ENCODE data around the gene SLC27A6. TPM values are rescaled to one million over a fixed set of nuclear protein-coding genes. Genes with fewer than 3 reads are reported as not detected.
A peak's percentile ranks its signal among the peaks of the same experiment; 100 is the strongest.

Gene SLC27A6
- total RNA-seq, 1 experiment from 2014 or later, result not detected

DNA sequence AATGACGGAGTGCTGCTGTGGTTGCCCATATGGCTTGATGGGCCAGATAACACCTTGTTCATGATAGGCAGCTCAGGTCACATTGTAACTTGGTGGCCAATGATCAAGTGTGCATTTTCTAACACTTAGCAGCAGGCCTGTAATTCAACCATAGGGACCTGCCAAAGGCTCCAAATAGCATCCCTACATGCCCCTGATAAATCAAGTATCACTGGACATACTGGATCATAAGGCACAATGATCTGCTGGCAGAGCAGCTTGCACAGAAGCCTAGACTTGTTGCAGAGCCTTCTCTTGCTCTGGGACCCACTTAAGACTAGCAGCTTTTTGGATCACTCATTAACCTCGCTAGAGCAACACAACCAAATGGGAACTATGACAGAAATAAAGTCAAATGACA is 83.2 kb downstream of the SLC27A6 start:
- no peak overlapping the region for H3K4me3 ChIP-seq (ENCODE audit: low read length)
- H3K4me2 ChIP-seq (ENCODE audit: low read length), result no peak overlapping the region
- ATAC-seq (no peak), DNase-seq (no peak)
- H3K9me3 ChIP-seq (ENCODE audit: low read length), result peaks cover 5% of the 10 kb centered on the region
- no peaks in the 10 kb centered on the region for H3K9me2 ChIP-seq (replicated peaks; ENCODE audit: low read length)
- intact Hi-C loops (cut with micrococcal nuclease), result no loop called here
- TF ChIP-seq, protein P1, sequence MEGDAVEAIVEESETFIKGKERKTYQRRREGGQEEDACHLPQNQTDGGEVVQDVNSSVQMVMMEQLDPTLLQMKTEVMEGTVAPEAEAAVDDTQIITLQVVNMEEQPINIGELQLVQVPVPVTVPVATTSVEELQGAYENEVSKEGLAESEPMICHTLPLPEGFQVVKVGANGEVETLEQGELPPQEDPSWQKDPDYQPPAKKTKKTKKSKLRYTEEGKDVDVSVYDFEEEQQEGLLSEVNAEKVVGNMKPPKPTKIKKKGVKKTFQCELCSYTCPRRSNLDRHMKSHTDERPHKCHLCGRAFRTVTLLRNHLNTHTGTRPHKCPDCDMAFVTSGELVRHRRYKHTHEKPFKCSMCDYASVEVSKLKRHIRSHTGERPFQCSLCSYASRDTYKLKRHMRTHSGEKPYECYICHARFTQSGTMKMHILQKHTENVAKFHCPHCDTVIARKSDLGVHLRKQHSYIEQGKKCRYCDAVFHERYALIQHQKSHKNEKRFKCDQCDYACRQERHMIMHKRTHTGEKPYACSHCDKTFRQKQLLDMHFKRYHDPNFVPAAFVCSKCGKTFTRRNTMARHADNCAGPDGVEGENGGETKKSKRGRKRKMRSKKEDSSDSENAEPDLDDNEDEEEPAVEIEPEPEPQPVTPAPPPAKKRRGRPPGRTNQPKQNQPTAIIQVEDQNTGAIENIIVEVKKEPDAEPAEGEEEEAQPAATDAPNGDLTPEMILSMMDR (conservative IDR thresholded peaks at IDR 0.05; ENCODE audit: low read depth, low read length), result no peak
- TF ChIP-seq EZH2phosphoT487 (IDR thresholded peaks at IDR 0.05; ENCODE audit: borderline replicate concordance, low read length), result no peak
- TF ChIP-seq EZH2 (IDR thresholded peaks at IDR 0.05; ENCODE audit: low read length, unreplicated experiment), result no peak
- no peaks in the 10 kb centered on the region for H3K4me1 ChIP-seq (ENCODE audit: insufficient read depth, low read length)
- H4K20me1 ChIP-seq (ENCODE audit: low read length), result no peaks in the 10 kb centered on the region
- H3K27me3 ChIP-seq (ENCODE audit: low read length), result no peaks in the 10 kb centered on the region; the same call in 1 of the 2 replicates
- no peak overlapping the region for H3K9ac ChIP-seq (ENCODE audit: low read length)
- POLR2A ChIA-PET (ENCODE audit: unreplicated experiment), result no interaction called here
- no peak overlapping the region for H3K27ac ChIP-seq (ENCODE audit: low read length)
- H3F3A ChIP-seq (ENCODE audit: low read length, unreplicated experiment), result no peaks in the 10 kb centered on the region
- H3K79me2 ChIP-seq (ENCODE audit: low read length), result no peaks in the 10 kb centered on the region
- no peak overlapping the region for H2AFZ ChIP-seq (ENCODE audit: low read length)
- BruUV-seq (replicated peaks), result no TSS peak
- CTCF ChIA-PET, result no interaction called here
- no peaks in the 10 kb centered on the region for H3K36me3 ChIP-seq (ENCODE audit: low read depth, low read length)

DNA sequence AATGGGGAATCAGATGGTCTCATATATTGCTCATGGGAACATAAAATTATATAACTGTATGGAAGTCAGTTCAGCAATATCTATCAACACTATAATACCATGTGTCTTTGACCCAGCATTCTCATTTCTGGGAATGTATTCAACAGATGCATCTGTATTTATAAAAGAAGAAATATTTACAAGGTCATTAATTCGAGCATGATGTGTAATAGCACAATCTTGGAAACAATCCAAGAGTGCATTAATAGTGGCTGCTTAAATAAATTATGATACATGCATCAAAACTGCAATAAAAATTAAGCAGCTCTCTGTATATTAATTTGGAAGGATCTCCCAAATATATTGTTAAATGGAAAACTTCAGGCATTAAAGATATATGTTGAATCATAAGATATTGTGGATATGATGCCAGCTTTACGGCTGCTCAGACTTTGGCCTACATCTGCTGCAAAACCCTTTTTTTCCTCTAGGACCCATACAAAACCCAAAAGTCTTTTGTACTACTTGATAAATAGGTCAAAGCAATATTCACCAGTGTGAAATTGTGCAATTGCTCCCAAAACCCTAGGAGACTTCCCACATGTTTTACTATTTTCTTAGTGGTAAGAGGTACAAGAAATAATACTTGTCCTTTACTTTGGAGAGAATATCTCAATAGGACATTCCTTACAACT is 84.0 kb downstream of the SLC27A6 start:
- Histone ChIP-seq H3K36me3 (ENCODE audit: low read depth, low read length) (no peaks in the 10 kb centered on the region), H3F3A (ENCODE audit: low read length, unreplicated experiment) (no peaks in the 10 kb centered on the region), H3K27me3 (ENCODE audit: low read length) (no peaks in the 10 kb centered on the region; the same call in 1 of the 2 replicates), H3K79me2 (ENCODE audit: low read length) (no peaks in the 10 kb centered on the region), H3K9me2 (replicated peaks; ENCODE audit: low read length) (no peaks in the 10 kb centered on the region), H3K4me1 (ENCODE audit: insufficient read depth, low read length) (no peaks in the 10 kb centered on the region), H3K4me2 (ENCODE audit: low read length) (no peak overlapping the region), H3K4me3 (ENCODE audit: low read length) (no peak overlapping the region), H2AFZ (ENCODE audit: low read length) (no peak overlapping the region), H3K9ac (ENCODE audit: low read length) (no peak overlapping the region), H4K20me1 (ENCODE audit: low read length) (no peaks in the 10 kb centered on the region), H3K27ac (ENCODE audit: low read length) (no peak overlapping the region), H3K9me3 (ENCODE audit: low read length) (peaks cover 5% of the 10 kb centered on the region)
- DNase-seq, result no peak
- ChIA-PET CTCF (no interaction called here), POLR2A (ENCODE audit: unreplicated experiment) (no interaction called here)
- TF ChIP-seq, protein P1 (conservative IDR thresholded peaks at IDR 0.05; ENCODE audit: low read depth, low read length), result no peak
- TF ChIP-seq EZH2phosphoT487 (IDR thresholded peaks at IDR 0.05; ENCODE audit: borderline replicate concordance, low read length) (no peak), EZH2 (IDR thresholded peaks at IDR 0.05; ENCODE audit: low read length, unreplicated experiment) (no peak)
- ATAC-seq, result peak; percentile 15; the same call in 1 of the 2 replicates
- intact Hi-C loops (cut with micrococcal nuclease), result no loop called here
- BruUV-seq (replicated peaks), result no TSS peak

DNA sequence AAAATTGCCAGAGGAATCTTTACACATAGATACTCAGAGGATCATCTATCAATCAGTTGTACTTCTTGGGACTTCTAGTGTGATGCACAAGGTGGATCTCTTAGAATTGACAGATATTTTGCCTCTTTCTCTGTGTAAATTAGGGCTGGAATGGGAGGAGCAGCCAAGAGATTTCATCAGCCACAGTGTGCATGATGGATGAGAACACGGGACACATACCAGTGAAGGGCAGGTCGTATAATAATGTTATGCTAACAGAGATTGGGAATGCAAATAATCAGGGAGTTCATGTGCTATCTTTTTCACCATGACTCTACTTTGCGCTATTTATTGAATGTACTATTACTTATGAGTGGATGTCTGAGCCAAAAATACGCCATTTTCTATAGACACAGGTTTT is 86.0 kb downstream of the SLC27A6 start:
- Histone ChIP-seq H3K9me2 (replicated peaks; ENCODE audit: low read length) (no peaks in the 10 kb centered on the region), H3K4me3 (ENCODE audit: low read length) (no peak overlapping the region), H3K36me3 (ENCODE audit: low read depth, low read length) (no peaks in the 10 kb centered on the region), H2AFZ (ENCODE audit: low read length) (no peak overlapping the region), H3K4me2 (ENCODE audit: low read length) (no peak overlapping the region), H3K4me1 (ENCODE audit: insufficient read depth, low read length) (no peaks in the 10 kb centered on the region), H3K27me3 (ENCODE audit: low read length) (no peaks in the 10 kb centered on the region; the same call in 1 of the 2 replicates), H3K27ac (ENCODE audit: low read length) (no peak overlapping the region), H4K20me1 (ENCODE audit: low read length) (no peaks in the 10 kb centered on the region), H3K79me2 (ENCODE audit: low read length) (no peaks in the 10 kb centered on the region), H3K9ac (ENCODE audit: low read length) (no peak overlapping the region), H3F3A (ENCODE audit: low read length, unreplicated experiment) (no peaks in the 10 kb centered on the region), H3K9me3 (ENCODE audit: low read length) (no peaks in the 10 kb centered on the region)
- ChIA-PET CTCF (interaction anchor here (0.6 kb wide), 1 partner anchor 9 kb away, joined by 3 read pairs; no protein-coding TSS in a partner anchor), POLR2A (ENCODE audit: unreplicated experiment) (no interaction called here)
- DNase-seq (no peak), ATAC-seq (no peak)
- intact Hi-C loops (cut with micrococcal nuclease), result no loop called here
- BruUV-seq (replicated peaks), result no TSS peak
- TF ChIP-seq EZH2phosphoT487 (IDR thresholded peaks at IDR 0.05; ENCODE audit: borderline replicate concordance, low read length) (no peak), EZH2 (IDR thresholded peaks at IDR 0.05; ENCODE audit: low read length, unreplicated experiment) (no peak)
- TF ChIP-seq, protein P1 (conservative IDR thresholded peaks at IDR 0.05; ENCODE audit: low read depth, low read length), result no peak
